Keratinocyte (primary cell): ENCODE results near the gene TSHZ2. TPM values are rescaled to one million over a fixed set of nuclear protein-coding genes. Genes with fewer than 3 reads are reported as not detected.

ENCODE experiments used
- DNase-seq: peaks from one replicate; pipeline ENCODE4 v3.0.0-alpha.2; 2011; ENCODE audit warnings: low read depth, missing footprints, low spot score
- FAIRE-seq: peaks from 2 replicates; lab custom pipeline; 2011; peaks lifted over from hg19 to GRCh38; lab: Jason Lieb, UNC
- H2AFZ ChIP-seq: 2 replicates; pipeline ENCODE4 v1.6.0; 2012; ENCODE audit warnings: low read length, control low read depth, inconsistent platforms; ENCODE audit not compliant: control insufficient read depth
- H3K27ac ChIP-seq: 2 replicates; pipeline ENCODE4 v1.5.1; 2011; ENCODE audit warnings: low read length; ENCODE audit not compliant: control insufficient read depth, insufficient read depth
- H3K27me3 ChIP-seq: 3 replicates; pipeline ENCODE4 v1.6.0; 2011; ENCODE audit warnings: low read length; ENCODE audit not compliant: control insufficient read depth, insufficient read depth; ENCODE audit errors: extremely low read depth
- H3K36me3 ChIP-seq, 2 experiments: 2 replicates in 1 of 2; 3 replicates in 1 of 2; pipeline ENCODE4 v1.5.1; 2011; ENCODE audit warnings: low read length in 2 of 2, mild to moderate bottlenecking in 1 of 2; ENCODE audit not compliant: control insufficient read depth in 2 of 2, insufficient read depth in 2 of 2; ENCODE audit errors: extremely low read depth in 1 of 2
- H3K4me1 ChIP-seq: 3 replicates; pipeline ENCODE4 v1.5.1; 2011; ENCODE audit warnings: low read length; ENCODE audit not compliant: control insufficient read depth, insufficient read depth; ENCODE audit errors: extremely low read depth
- H3K4me2 ChIP-seq: 3 replicates; pipeline ENCODE4 v1.6.0; 2011; ENCODE audit warnings: low read depth, low read length; ENCODE audit not compliant: control insufficient read depth, insufficient read depth; ENCODE audit errors: extremely low read depth
- H3K4me3 ChIP-seq, 3 experiments: fragments of 200-600 bp in 1 of 3; sonication (generic) in 1 of 3; 2 replicates in 2 of 3; 3 replicates in 1 of 3; pipeline ENCODE4 v1.5.1; 2011 to 2016; ENCODE audit warnings: low read length in 3 of 3, mild to moderate bottlenecking in 3 of 3, control low read depth in 2 of 3, inconsistent platforms in 1 of 3, low read depth in 1 of 3, mixed read lengths in 1 of 3, mixed run types in 1 of 3, moderate library complexity in 1 of 3; ENCODE audit not compliant: control insufficient read depth in 2 of 3, insufficient read depth in 2 of 3; ENCODE audit errors: extremely low read depth in 1 of 3
- H3K79me2 ChIP-seq: 2 replicates; pipeline ENCODE4 v1.6.0; 2012; ENCODE audit warnings: low read length; ENCODE audit not compliant: control insufficient read depth, insufficient read depth
- H3K9ac ChIP-seq: 3 replicates; pipeline ENCODE4 v1.6.0; 2011; ENCODE audit warnings: low read length; ENCODE audit not compliant: control insufficient read depth, insufficient read depth; ENCODE audit errors: extremely low read depth
- H3K9me1 ChIP-seq: 3 replicates; pipeline ENCODE4 v1.6.0; 2011; ENCODE audit warnings: low read length; ENCODE audit not compliant: control insufficient read depth, insufficient read depth; ENCODE audit errors: extremely low read depth
- H3K9me3 ChIP-seq: 2 replicates; pipeline ENCODE4 v1.5.1; 2012; ENCODE audit warnings: low read depth, low read length; ENCODE audit not compliant: control insufficient read depth
- H4K20me1 ChIP-seq: 3 replicates; pipeline ENCODE4 v1.6.0; 2011; ENCODE audit warnings: low read length; ENCODE audit not compliant: control insufficient read depth, insufficient read depth; ENCODE audit errors: extremely low read depth
- EZH2 ChIP-seq: IDR thresholded peaks from one replicate; pipeline ENCODE4 v1.6.1; 2012; ENCODE audit warnings: inconsistent platforms, mild to moderate bottlenecking, low read length, moderate library complexity
- dilution Hi-C: fragments of 300-500 bp; cut with MboI; formaldehyde crosslinking; loops from one replicate; pipeline ENCODE4 v1.7.0; 2020; ENCODE audit warnings: low sequenced_read_pairs; ENCODE audit not compliant: extremely low pct_ligation_motif_present
- polyA plus RNA-seq, 5 experiments: library from polyadenylated mRNA; depleted of rRNA in 3 of 5; stranded (reverse) in 3 of 5; stranded (forward) in 1 of 5; unstranded in 1 of 5; fragments of >200 nt; gene quantifications; 1 replicate in 1 of 5; 2 replicates in 3 of 5; 3 replicates in 1 of 5; pipeline versions ENCODE4 v1.2.1 to v1.2.3, GENCODE V29; 2011 to 2012; ENCODE audit warnings: missing spikeins in 2 of 5, low read depth in 1 of 5, low replicate concordance in 1 of 5
- TF ChIP-seq, protein P1 (sequence below), 3 experiments: IDR thresholded peaks in 1 of 3; conservative IDR thresholded peaks in 1 of 3; optimal IDR thresholded peaks in 1 of 3; 2 replicates in 2 of 3; 3 replicates in 1 of 3; pipeline versions ENCODE3 to v1.5.1; 2011; ENCODE audit warnings: low read length in 3 of 3, mild to moderate bottlenecking in 3 of 3, moderate library complexity in 2 of 3, control low read depth in 1 of 3, inconsistent platforms in 1 of 3; ENCODE audit not compliant: insufficient read depth in 2 of 3; ENCODE audit errors: extremely low read depth in 1 of 3

Gene TSHZ2
- polyA plus RNA-seq, 1 donor (not counting 4 experiments of a cell fraction or from before 2014, with no cell fraction given): 1.1 TPM

DNA sequence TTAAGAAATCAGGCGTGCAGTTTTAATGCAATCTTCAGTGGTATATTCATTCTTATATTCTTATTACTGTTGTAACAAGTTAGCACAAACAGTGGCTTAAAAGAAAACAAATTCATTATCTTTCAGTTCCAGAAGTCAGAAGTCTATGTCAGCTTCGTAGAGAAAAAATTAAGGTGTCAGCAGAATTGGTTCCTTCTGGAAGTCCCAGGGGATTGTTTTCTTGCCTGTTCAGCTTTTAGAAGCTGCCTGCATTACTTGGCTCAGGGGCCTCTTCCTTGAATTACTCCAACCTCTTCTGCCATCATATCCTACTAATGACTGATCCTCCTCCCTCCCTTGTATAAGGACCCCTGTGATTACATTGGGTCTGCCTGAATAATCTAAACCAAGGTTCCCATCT lies 377.6 kb downstream of the TSHZ2 start:
- Histone ChIP-seq H3K9me3 (no peaks in the 10 kb centered on the region), H3K36me3 (no peaks in the 10 kb centered on the region), H3K27ac (no peak overlapping the region), H3K9ac (no peak overlapping the region), H3K9me1 (no peaks in the 10 kb centered on the region), H3K4me2 (no peak overlapping the region), H3K27me3 (peaks cover 3% of the 10 kb centered on the region), H3K4me1 (no peaks in the 10 kb centered on the region), H2AFZ (no peak overlapping the region), H3K4me3 (no peak overlapping the region), H4K20me1 (no peaks in the 10 kb centered on the region), H3K79me2 (no peaks in the 10 kb centered on the region)
- TF ChIP-seq EZH2: no peak
- TF ChIP-seq, protein P1, sequence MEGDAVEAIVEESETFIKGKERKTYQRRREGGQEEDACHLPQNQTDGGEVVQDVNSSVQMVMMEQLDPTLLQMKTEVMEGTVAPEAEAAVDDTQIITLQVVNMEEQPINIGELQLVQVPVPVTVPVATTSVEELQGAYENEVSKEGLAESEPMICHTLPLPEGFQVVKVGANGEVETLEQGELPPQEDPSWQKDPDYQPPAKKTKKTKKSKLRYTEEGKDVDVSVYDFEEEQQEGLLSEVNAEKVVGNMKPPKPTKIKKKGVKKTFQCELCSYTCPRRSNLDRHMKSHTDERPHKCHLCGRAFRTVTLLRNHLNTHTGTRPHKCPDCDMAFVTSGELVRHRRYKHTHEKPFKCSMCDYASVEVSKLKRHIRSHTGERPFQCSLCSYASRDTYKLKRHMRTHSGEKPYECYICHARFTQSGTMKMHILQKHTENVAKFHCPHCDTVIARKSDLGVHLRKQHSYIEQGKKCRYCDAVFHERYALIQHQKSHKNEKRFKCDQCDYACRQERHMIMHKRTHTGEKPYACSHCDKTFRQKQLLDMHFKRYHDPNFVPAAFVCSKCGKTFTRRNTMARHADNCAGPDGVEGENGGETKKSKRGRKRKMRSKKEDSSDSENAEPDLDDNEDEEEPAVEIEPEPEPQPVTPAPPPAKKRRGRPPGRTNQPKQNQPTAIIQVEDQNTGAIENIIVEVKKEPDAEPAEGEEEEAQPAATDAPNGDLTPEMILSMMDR (optimal IDR thresholded peaks at IDR 0.05 in 1 of 3, IDR thresholded peaks at IDR 0.05 in 1 of 3, conservative IDR thresholded peaks at IDR 0.05 in 1 of 3; ENCODE audit: extremely low read depth in 1 of 3, insufficient read depth in 2 of 3, low read length in 3 of 3): no peak
- FAIRE-seq: no peak
- DNase-seq: no peak
- dilution Hi-C loops: no loop called here

DNA sequence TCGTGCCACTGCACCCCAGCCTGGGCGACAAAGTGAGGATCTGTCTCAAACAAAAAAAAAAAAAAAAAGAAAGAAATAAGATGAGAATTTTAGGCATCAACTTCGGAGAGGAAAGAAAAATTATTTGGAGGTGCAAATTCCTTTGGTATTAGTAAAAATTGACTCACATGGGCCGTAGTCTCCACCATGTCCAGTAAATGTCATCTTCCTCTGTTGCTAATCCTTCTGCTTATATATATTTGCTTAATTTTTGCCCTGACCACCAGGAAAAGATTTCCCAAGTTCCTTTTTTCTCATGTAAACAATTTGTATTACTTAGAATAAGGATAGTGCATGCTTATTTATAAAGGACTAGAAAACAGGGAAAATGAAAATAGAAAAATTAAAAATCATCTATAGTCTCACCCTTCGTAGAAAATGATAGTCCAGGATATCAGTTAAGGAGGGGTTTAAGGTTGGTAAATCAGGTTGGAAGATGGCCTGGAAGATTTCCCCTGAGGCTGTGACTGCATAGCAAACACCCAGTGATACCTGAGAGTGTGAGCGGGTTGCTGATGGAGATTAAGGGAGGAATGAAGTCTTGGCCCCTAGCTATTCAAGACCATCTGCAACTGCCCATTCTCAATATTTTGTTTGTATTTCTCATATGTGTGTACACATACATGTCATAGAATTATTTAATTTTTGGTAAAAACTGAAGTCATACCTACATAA lies 380.7 kb downstream of the TSHZ2 start:
- H3K4me2 ChIP-seq: no peak overlapping the region
- H3K9me1 ChIP-seq: no peaks in the 10 kb centered on the region
- DNase-seq (no peak), FAIRE-seq (no peak)
- no peaks in the 10 kb centered on the region for H3K27me3 ChIP-seq
- no peak overlapping the region for H3K9ac ChIP-seq
- H3K36me3 ChIP-seq: no peaks in the 10 kb centered on the region
- no peak overlapping the region for H3K27ac ChIP-seq
- H3K9me3 ChIP-seq: no peaks in the 10 kb centered on the region
- H3K4me1 ChIP-seq: no peaks in the 10 kb centered on the region
- no peak overlapping the region for H3K4me3 ChIP-seq
- dilution Hi-C loops: no loop called here
- no peak for TF ChIP-seq EZH2
- TF ChIP-seq, protein P1 (optimal IDR thresholded peaks at IDR 0.05 in 1 of 3, IDR thresholded peaks at IDR 0.05 in 1 of 3, conservative IDR thresholded peaks at IDR 0.05 in 1 of 3; ENCODE audit: extremely low read depth in 1 of 3, insufficient read depth in 2 of 3, low read length in 3 of 3): no peak
- H2AFZ ChIP-seq: no peak overlapping the region
- H4K20me1 ChIP-seq: no peaks in the 10 kb centered on the region
- H3K79me2 ChIP-seq: no peaks in the 10 kb centered on the region
